ENCODE measurements around the gene LPAR1. TPM values are rescaled to one million over a fixed set of nuclear protein-coding genes. Genes with fewer than 3 reads are reported as not detected.

The LPAR1 gene
- polyA plus RNA-seq, 1 donor, result 22.4 TPM

GRCh38 chr9:110960288-110960687 lies 78.0 kb downstream of the LPAR1 start:
- WGBS (ENCODE audit: insufficient coverage, low lambda C conversion rate), result 93% methylated on average over 2 of the region's 2 CpGs
- no peak for DNase-seq
- Histone ChIP-seq H3K27ac (ENCODE audit: low read length) (no peak overlapping the region), H3K4me3 (ENCODE audit: low read length) (no peak overlapping the region), H3K36me3 (ENCODE audit: control insufficient read depth, insufficient read depth, low read length) (no peaks in the 10 kb centered on the region), H3K9me3 (ENCODE audit: control insufficient read depth, low read depth, low read length) (peaks cover 5% of the 10 kb centered on the region), H3K4me1 (ENCODE audit: control insufficient read depth, insufficient read depth, low read length) (no peaks in the 10 kb centered on the region), H3K27me3 (ENCODE audit: control insufficient read depth, insufficient read depth, low read length) (no peaks in the 10 kb centered on the region)

- no peak for DNase-seq
- Histone ChIP-seq H3K4me3 (ENCODE audit: low read length) (no peak overlapping the region), H3K4me1 (ENCODE audit: control insufficient read depth, insufficient read depth, low read length) (no peaks in the 10 kb centered on the region), H3K27me3 (ENCODE audit: control insufficient read depth, insufficient read depth, low read length) (no peaks in the 10 kb centered on the region), H3K27ac (ENCODE audit: low read length) (no peak overlapping the region), H3K36me3 (ENCODE audit: control insufficient read depth, insufficient read depth, low read length) (no peaks in the 10 kb centered on the region), H3K9me3 (ENCODE audit: control insufficient read depth, low read depth, low read length) (peaks cover 11% of the 10 kb centered on the region)
- 100% methylated on average over 1 of the region's 1 CpG for WGBS (ENCODE audit: insufficient coverage, low lambda C conversion rate)
Observed at GRCh38 chr9:110958847-110959246, 79.4 kb downstream of the LPAR1 start.

GRCh38 chr9:110954822-110955291 lies 83.4 kb downstream of the LPAR1 start:
- Histone ChIP-seq H3K27me3 (ENCODE audit: control insufficient read depth, insufficient read depth, low read length) (no peaks in the 10 kb centered on the region), H3K36me3 (ENCODE audit: control insufficient read depth, insufficient read depth, low read length) (no peaks in the 10 kb centered on the region), H3K9me3 (ENCODE audit: control insufficient read depth, low read depth, low read length) (peaks cover 15% of the 10 kb centered on the region), H3K4me3 (ENCODE audit: low read length) (no peak overlapping the region), H3K27ac (ENCODE audit: low read length) (no peak overlapping the region), H3K4me1 (ENCODE audit: control insufficient read depth, insufficient read depth, low read length) (no peaks in the 10 kb centered on the region)
- DNase-seq, result no peak
- WGBS (ENCODE audit: insufficient coverage, low lambda C conversion rate), result no CpG with 5 or more reads among the region's 1 CpG

DNA sequence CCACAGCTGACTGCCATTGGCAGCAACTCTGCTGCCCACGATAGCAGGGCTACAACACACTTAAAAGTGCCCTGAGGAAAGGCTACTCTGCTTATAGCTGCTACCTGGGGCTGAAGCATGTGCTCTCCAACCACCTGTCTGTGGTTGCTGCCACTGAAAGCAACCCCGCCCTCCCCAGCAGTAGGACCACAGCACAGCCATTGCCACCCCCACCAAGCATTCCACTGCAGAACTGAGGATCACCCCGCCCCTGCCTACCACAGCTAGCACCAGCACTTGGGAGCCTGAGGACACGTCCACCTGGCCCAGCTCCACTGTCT lies 85.8 kb downstream of the LPAR1 start:
- Histone ChIP-seq H3K27me3 (ENCODE audit: control insufficient read depth, insufficient read depth, low read length) (no peaks in the 10 kb centered on the region), H3K9me3 (ENCODE audit: control insufficient read depth, low read depth, low read length) (peaks cover 10% of the 10 kb centered on the region)
- no CpG with 5 or more reads among the region's 4 CpGs for WGBS (ENCODE audit: insufficient coverage, low lambda C conversion rate)

DNA sequence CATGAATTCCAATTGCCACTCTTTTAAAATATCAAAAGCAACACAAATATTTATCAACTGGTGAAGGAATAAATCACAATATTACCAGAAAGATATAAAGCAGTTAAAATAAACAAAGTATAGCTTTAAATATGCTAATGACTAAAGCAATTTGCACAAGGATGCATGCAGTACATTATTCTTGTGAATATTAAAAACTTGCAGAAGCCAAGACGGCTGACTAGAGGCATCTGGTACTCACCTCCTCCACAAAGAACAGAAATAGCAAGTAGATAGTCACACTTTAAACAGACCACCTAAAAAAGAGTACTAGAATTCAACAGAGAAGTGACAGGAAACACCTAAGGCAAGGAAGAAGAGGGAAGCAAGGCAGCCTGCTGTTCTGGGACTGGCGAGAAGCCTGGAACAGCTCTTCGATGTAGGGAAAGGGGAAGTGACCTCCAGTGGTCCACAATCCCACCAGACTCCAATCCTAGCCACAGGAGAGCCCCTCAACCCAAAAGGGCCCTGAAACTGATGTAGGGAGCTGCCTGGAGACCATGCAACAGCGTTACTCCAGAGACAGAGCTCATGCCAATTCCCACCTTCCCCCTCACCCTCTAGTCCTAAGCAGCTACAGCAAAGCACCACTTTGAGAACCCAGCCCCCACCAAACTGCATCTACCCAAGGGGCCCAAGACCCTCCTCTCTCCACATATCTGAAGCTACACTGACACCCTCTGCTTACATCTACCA lies 86.3 kb downstream of the LPAR1 start:
- H3K4me3 ChIP-seq (ENCODE audit: low read length), result no peak overlapping the region
- no peaks in the 10 kb centered on the region for H3K27me3 ChIP-seq (ENCODE audit: control insufficient read depth, insufficient read depth, low read length)
- peaks cover 10% of the 10 kb centered on the region for H3K9me3 ChIP-seq (ENCODE audit: control insufficient read depth, low read depth, low read length)
- DNase-seq, result no peak
- no peaks in the 10 kb centered on the region for H3K4me1 ChIP-seq (ENCODE audit: control insufficient read depth, insufficient read depth, low read length)
- WGBS (ENCODE audit: insufficient coverage, low lambda C conversion rate), result 50% methylated on average over 1 of the region's 4 CpGs
- no peaks in the 10 kb centered on the region for H3K36me3 ChIP-seq (ENCODE audit: control insufficient read depth, insufficient read depth, low read length)
- H3K27ac ChIP-seq (ENCODE audit: low read length), result no peak overlapping the region

More for the DNA sequence above, 85.8 kb downstream of the LPAR1 start:
- no peak overlapping the region for H3K4me3 ChIP-seq (ENCODE audit: low read length)
- no peaks in the 10 kb centered on the region for H3K4me1 ChIP-seq (ENCODE audit: control insufficient read depth, insufficient read depth, low read length)
- no peak for DNase-seq
- no peaks in the 10 kb centered on the region for H3K36me3 ChIP-seq (ENCODE audit: control insufficient read depth, insufficient read depth, low read length)
- H3K27ac ChIP-seq (ENCODE audit: low read length), result no peak overlapping the region

GRCh38 chr9:110950041-110950645 lies 88.1 kb downstream of the LPAR1 start:
- Histone ChIP-seq H3K36me3 (ENCODE audit: control insufficient read depth, insufficient read depth, low read length) (no peaks in the 10 kb centered on the region), H3K4me3 (ENCODE audit: low read length) (no peak overlapping the region), H3K9me3 (ENCODE audit: control insufficient read depth, low read depth, low read length) (peaks cover 10% of the 10 kb centered on the region), H3K27me3 (ENCODE audit: control insufficient read depth, insufficient read depth, low read length) (no peaks in the 10 kb centered on the region), H3K4me1 (ENCODE audit: control insufficient read depth, insufficient read depth, low read length) (no peaks in the 10 kb centered on the region), H3K27ac (ENCODE audit: low read length) (no peak overlapping the region)
- DNase-seq, result no peak
- WGBS (ENCODE audit: insufficient coverage, low lambda C conversion rate), result no CpG with 5 or more reads among the region's 4 CpGs

DNA sequence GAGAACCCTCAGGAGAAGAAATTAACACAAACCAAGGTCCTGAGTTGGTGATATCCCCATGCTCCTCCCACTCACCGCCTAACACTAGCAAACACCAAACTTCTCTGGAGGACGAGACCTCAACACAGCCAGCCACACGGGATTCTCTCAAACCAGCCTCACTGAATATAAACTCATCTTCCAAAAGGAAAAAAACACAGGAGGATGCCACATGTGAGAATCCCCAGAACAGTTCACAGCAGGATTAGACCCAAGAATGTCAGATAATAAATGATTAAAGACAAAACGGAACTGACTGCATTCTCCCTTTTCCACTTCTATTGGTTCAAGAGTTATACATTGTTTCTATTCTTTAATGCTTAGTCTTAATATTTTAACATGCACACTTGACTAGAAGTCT lies 89.2 kb downstream of the LPAR1 start:
- no CpG with 5 or more reads among the region's 4 CpGs for WGBS (ENCODE audit: insufficient coverage, low lambda C conversion rate)
- Histone ChIP-seq H3K4me3 (ENCODE audit: low read length) (no peak overlapping the region), H3K27me3 (ENCODE audit: control insufficient read depth, insufficient read depth, low read length) (no peaks in the 10 kb centered on the region), H3K27ac (ENCODE audit: low read length) (no peak overlapping the region), H3K4me1 (ENCODE audit: control insufficient read depth, insufficient read depth, low read length) (no peaks in the 10 kb centered on the region), H3K9me3 (ENCODE audit: control insufficient read depth, low read depth, low read length) (peaks cover 4% of the 10 kb centered on the region), H3K36me3 (ENCODE audit: control insufficient read depth, insufficient read depth, low read length) (no peaks in the 10 kb centered on the region)
- no peak for DNase-seq

DNA sequence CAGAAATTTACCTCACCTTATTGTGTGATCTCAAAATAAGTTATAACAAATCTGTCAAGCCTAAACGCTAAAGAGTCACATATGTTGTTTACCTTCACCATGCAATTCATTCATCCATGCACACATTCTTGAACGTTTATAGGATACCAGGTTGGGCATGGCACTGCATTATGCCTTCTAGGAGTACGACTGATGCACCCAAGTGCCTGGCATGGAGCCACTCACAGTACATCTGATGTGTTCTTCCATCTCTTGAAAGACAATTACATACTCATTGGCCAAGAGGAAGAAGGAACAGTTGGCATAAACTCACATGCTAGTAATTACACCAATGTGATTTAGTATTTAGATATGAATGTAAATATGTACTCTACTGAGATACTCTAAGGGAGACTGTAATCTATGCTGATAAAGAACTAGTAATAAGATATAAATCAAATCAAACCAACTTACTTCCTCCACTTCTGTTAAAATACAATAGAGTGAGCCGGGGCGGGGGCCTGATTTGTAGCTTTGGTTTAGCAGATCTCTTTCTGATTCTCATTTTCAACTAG lies 90.7 kb downstream of the LPAR1 start:
- DNase-seq, result no peak
- Histone ChIP-seq H3K27me3 (ENCODE audit: control insufficient read depth, insufficient read depth, low read length) (no peaks in the 10 kb centered on the region), H3K27ac (ENCODE audit: low read length) (no peak overlapping the region), H3K4me1 (ENCODE audit: control insufficient read depth, insufficient read depth, low read length) (no peaks in the 10 kb centered on the region), H3K36me3 (ENCODE audit: control insufficient read depth, insufficient read depth, low read length) (no peaks in the 10 kb centered on the region), H3K9me3 (ENCODE audit: control insufficient read depth, low read depth, low read length) (no peaks in the 10 kb centered on the region), H3K4me3 (ENCODE audit: low read length) (no peak overlapping the region)
- 100% methylated on average over 1 of the region's 5 CpGs for WGBS (ENCODE audit: insufficient coverage, low lambda C conversion rate)

- no peak for DNase-seq
- H3K27me3 ChIP-seq (ENCODE audit: control insufficient read depth, insufficient read depth, low read length), result no peaks in the 10 kb centered on the region
- no peak overlapping the region for H3K4me3 ChIP-seq (ENCODE audit: low read length)
- no peak overlapping the region for H3K27ac ChIP-seq (ENCODE audit: low read length)
- no peaks in the 10 kb centered on the region for H3K9me3 ChIP-seq (ENCODE audit: control insufficient read depth, low read depth, low read length)
- no CpG with 5 or more reads among the region's 1 CpG for WGBS (ENCODE audit: insufficient coverage, low lambda C conversion rate)
- H3K36me3 ChIP-seq (ENCODE audit: control insufficient read depth, insufficient read depth, low read length), result peaks cover 10% of the 10 kb centered on the region
- H3K4me1 ChIP-seq (ENCODE audit: control insufficient read depth, insufficient read depth, low read length), result no peaks in the 10 kb centered on the region
Observed at GRCh38 chr9:110942522-110942921, 95.7 kb downstream of the LPAR1 start.

GRCh38 chr9:110940951-110941557 lies 97.2 kb downstream of the LPAR1 start:
- no peak overlapping the region for H3K4me3 ChIP-seq (ENCODE audit: low read length)
- WGBS (ENCODE audit: insufficient coverage, low lambda C conversion rate), result 100% methylated on average over 3 of the region's 6 CpGs
- H3K4me1 ChIP-seq (ENCODE audit: control insufficient read depth, insufficient read depth, low read length), result no peaks in the 10 kb centered on the region
- peaks cover 10% of the 10 kb centered on the region for H3K36me3 ChIP-seq (ENCODE audit: control insufficient read depth, insufficient read depth, low read length)
- no peak overlapping the region for H3K27ac ChIP-seq (ENCODE audit: low read length)
- no peaks in the 10 kb centered on the region for H3K9me3 ChIP-seq (ENCODE audit: control insufficient read depth, low read depth, low read length)
- H3K27me3 ChIP-seq (ENCODE audit: control insufficient read depth, insufficient read depth, low read length), result no peaks in the 10 kb centered on the region
- DNase-seq, result no peak

Data from large intestine (tissue), 3 donors.